Measurements from ENCODE around the gene CTTNBP2. TPM values are rescaled to one million over a fixed set of nuclear protein-coding genes. Genes with fewer than 3 reads are reported as not detected.
A peak's percentile ranks its signal among the peaks of the same experiment; 100 is the strongest.

Gene CTTNBP2
- total and polyA plus RNA-seq, 7 donors = 0.60 to 11.1 (median 4.9) TPM

DNA sequence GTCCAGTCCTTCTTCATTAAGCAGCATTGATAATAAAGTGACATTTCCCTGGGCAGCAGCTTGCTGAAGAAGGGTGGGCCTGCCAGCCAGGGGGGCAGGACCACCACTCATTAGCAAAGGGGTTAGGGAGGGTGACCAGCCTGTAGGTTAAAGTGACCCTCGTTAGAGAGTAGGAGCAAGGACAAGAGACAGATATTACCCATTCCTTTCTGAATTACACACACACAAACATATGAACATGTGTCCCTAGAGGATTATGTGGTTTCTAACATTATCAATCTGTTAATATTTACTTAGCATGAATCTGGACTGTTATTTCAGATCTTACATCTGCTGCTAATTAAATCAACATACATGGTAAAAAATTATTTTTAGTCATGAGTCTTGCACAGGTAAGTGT, 88.9 kb downstream of the CTTNBP2 start:
- TF ChIP-seq POLR2A (IDR thresholded peaks at IDR 0.05) (no peak), POLR2AphosphoS5 (IDR thresholded peaks at IDR 0.05) (no peak), EP300 (IDR thresholded peaks at IDR 0.05) (no peak)
- TF ChIP-seq, protein P1, sequence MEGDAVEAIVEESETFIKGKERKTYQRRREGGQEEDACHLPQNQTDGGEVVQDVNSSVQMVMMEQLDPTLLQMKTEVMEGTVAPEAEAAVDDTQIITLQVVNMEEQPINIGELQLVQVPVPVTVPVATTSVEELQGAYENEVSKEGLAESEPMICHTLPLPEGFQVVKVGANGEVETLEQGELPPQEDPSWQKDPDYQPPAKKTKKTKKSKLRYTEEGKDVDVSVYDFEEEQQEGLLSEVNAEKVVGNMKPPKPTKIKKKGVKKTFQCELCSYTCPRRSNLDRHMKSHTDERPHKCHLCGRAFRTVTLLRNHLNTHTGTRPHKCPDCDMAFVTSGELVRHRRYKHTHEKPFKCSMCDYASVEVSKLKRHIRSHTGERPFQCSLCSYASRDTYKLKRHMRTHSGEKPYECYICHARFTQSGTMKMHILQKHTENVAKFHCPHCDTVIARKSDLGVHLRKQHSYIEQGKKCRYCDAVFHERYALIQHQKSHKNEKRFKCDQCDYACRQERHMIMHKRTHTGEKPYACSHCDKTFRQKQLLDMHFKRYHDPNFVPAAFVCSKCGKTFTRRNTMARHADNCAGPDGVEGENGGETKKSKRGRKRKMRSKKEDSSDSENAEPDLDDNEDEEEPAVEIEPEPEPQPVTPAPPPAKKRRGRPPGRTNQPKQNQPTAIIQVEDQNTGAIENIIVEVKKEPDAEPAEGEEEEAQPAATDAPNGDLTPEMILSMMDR (IDR thresholded peaks at IDR 0.05) = no peak
- intact Hi-C loops (cut with DNase I) = no loop called here

DNA sequence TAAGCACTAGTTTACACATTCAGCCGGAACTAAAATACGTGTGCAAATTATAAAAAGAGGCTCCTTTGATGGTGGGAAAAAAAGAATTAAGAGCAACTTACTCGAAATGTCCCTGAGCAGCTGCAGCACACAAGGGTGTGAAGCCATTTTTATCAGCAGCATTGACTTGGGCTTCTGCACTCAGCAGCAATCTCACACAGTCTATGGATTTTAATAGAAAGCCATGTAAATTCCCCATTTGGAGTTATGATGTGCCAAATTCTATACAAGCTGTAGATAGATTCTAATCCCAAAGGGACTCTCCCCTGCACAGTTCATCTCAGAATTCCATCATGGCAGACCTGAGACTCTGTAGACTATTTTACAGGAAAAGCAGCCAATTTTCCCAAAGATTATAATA, 90.5 kb downstream of the CTTNBP2 start:
- Histone ChIP-seq H3K36me3 (no peaks in the 10 kb centered on the region), H3K27ac (no peak overlapping the region), H3K4me1 (peaks cover 0 to 8% (median 3%) of the 10 kb centered on the region in 4 donors), H3K4me3 (no peak overlapping the region), H3K27me3 (no peaks in the 10 kb centered on the region), H3K9me3 (no peaks in the 10 kb centered on the region)
- intact Hi-C loops (cut with DNase I) = no loop called here
- no peak for DNase-seq
- TF ChIP-seq POLR2A (IDR thresholded peaks at IDR 0.05) = no peak
- TF ChIP-seq, protein P1 (IDR thresholded peaks at IDR 0.05) = no peak
- TF ChIP-seq EP300 (IDR thresholded peaks at IDR 0.05) = no peak
- TF ChIP-seq POLR2AphosphoS5 (IDR thresholded peaks at IDR 0.05) = no peak
- 88 to 96% methylated on average over 3 of the region's 3 CpGs for WGBS, 2 donors

More for the DNA sequence above, 88.9 kb downstream of the CTTNBP2 start:
- WGBS, 2 donors = 58 to 73% methylated on average over 1 of the region's 1 CpG
- Histone ChIP-seq H3K4me1 (peaks cover 0 to 8% (median 3%) of the 10 kb centered on the region in 4 donors), H3K27me3 (no peaks in the 10 kb centered on the region), H3K27ac (no peak overlapping the region), H3K9me3 (no peaks in the 10 kb centered on the region), H3K36me3 (no peaks in the 10 kb centered on the region), H3K4me3 (no peak overlapping the region)
- no peak for DNase-seq

DNA sequence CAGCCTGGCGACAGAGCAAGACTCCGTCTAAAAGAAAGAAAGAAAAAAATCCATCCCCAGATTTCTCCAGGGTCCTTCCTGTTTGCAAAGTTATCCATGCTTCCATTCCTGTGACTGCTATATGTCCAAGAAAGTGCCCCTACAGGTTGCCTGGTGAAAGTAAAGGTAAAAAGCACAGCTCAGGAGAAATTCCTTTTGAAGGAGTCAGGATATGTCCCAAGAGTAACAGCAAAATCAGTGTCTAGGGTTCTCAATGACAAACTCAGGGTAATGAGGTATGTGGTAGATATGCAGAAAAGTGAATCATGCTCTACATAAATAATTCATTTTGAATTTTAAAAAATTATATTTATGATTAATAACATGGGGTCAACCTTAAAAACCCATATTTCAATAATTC, 91.5 kb downstream of the CTTNBP2 start:
- no peak for DNase-seq
- Histone ChIP-seq H3K4me3 (no peak overlapping the region), H3K9me3 (no peaks in the 10 kb centered on the region), H3K27me3 (no peaks in the 10 kb centered on the region), H3K36me3 (no peaks in the 10 kb centered on the region), H3K27ac (peak overlapping the region in 1 of 4 donors; percentile 52), H3K4me1 (peaks cover 0 to 8% (median 3%) of the 10 kb centered on the region in 4 donors)
- WGBS, 2 donors = 96 to 97% methylated on average over 2 of the region's 2 CpGs
- intact Hi-C loops (cut with DNase I) = no loop called here
- no peak for TF ChIP-seq EP300 (IDR thresholded peaks at IDR 0.05)

DNA sequence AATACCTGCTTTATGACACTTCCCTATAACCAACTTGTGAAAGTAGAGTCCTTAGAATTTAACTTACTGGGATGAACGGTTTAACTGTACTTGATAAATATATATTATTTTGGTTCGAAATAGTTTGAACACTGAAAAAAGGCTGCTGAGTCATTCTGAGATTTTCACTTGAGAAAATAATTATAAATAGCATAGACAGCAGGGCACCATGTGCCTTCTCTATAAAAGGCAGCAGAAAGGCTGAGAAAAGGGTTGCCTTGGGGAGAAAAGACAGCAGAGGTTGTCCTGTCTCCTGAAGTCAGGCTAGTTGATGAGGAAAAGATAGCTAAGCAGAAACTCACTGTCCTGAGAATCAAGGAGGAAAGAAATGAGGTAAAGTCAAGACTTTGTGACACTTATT, 92.4 kb downstream of the CTTNBP2 start:
- Histone ChIP-seq H3K4me3 (no peak overlapping the region), H3K27me3 (no peaks in the 10 kb centered on the region), H3K36me3 (no peaks in the 10 kb centered on the region), H3K4me1 (peaks cover 0 to 8% (median 3%) of the 10 kb centered on the region in 4 donors), H3K27ac (peak overlapping the region in 1 of 4 donors; percentile 52), H3K9me3 (no peaks in the 10 kb centered on the region)
- DNase-seq = no peak
- intact Hi-C loops (cut with DNase I) = no loop called here
- 72 to 83% methylated on average over 2 of the region's 2 CpGs for WGBS, 2 donors
- TF ChIP-seq EP300 (IDR thresholded peaks at IDR 0.05) (no peak), POLR2AphosphoS5 (IDR thresholded peaks at IDR 0.05) (no peak), POLR2A (IDR thresholded peaks at IDR 0.05) (no peak)
- TF ChIP-seq, protein P1 (IDR thresholded peaks at IDR 0.05) = no peak

DNA sequence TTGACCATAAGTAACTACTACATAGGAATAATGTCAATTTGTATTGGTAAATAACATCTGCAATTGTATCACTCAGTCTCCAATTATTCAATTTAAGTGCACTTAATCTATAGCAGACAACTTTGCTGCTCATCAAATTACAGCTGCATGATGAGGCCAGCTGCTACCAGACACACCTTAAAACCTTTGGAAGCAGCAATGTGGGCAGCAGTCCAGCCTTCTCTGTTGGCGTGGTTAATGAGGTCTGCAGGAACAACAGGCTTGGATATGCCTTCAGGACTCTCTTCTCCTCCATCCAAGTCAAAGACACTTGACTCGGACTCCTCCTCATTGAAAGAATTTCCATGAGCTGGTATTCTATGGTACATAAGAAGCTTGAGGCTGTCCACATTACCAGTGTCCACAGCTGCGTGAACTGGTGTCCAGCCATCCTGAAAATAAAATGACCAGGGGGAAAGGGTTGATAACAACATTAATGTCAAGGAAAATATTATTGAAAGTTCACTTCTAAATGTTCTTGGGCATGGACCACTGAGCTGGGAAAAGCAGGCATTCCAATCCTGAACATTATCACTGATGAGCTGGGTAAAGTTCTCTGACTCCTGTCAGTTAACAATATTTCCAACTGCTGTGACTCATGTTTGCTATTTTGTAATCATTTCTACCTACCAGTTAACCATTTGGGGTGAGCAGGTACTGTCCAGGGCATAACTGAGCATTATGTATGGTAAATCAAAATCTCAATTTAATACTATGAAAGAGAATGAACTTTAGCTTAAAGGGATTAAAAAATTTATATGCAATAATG, 95.7 kb downstream of the CTTNBP2 start:
- H3K4me3 ChIP-seq = no peak overlapping the region
- H3K9me3 ChIP-seq = no peaks in the 10 kb centered on the region
- peaks cover 0 to 8% (median 3%) of the 10 kb centered on the region in 4 donors for H3K4me1 ChIP-seq
- intact Hi-C loops (cut with DNase I) = no loop called here
- no peaks in the 10 kb centered on the region for H3K27me3 ChIP-seq
- no peak overlapping the region for H3K27ac ChIP-seq
- no peak for DNase-seq
- no peaks in the 10 kb centered on the region for H3K36me3 ChIP-seq
- TF ChIP-seq POLR2A (IDR thresholded peaks at IDR 0.05) (no peak), POLR2AphosphoS5 (IDR thresholded peaks at IDR 0.05) (no peak), EP300 (IDR thresholded peaks at IDR 0.05) (no peak)
- TF ChIP-seq, protein P1 (IDR thresholded peaks at IDR 0.05) = no peak
- WGBS, 2 donors = 57 to 84% methylated on average over 3 of the region's 3 CpGs
